Transverse colon (tissue), 3 donors: ENCODE measurements around the gene SUSD3.

Source experiments
- POLR2A ChIP-seq: fragments of 450-650 bp; IDR thresholded peaks from one replicate; pipeline ENCODE4 v1.6.1; 2016; ENCODE audit warnings: antibody characterized with exemption, mild to moderate bottlenecking, moderate library complexity
- TF ChIP-seq, protein P1 (sequence below), 5 experiments: fragments of 200-600 bp in 3 of 5; fragments of 450-650 bp in 2 of 5; sonication (generic) in 3 of 5; IDR thresholded peaks; 1 replicate in 2 of 5; 2 replicates in 3 of 5; pipeline ENCODE4 v1.5.1; 2016 to 2017; ENCODE audit warnings: antibody characterized with exemption in 5 of 5, inconsistent platforms in 3 of 5, mild to moderate bottlenecking in 2 of 5, moderate library complexity in 1 of 5

DNA sequence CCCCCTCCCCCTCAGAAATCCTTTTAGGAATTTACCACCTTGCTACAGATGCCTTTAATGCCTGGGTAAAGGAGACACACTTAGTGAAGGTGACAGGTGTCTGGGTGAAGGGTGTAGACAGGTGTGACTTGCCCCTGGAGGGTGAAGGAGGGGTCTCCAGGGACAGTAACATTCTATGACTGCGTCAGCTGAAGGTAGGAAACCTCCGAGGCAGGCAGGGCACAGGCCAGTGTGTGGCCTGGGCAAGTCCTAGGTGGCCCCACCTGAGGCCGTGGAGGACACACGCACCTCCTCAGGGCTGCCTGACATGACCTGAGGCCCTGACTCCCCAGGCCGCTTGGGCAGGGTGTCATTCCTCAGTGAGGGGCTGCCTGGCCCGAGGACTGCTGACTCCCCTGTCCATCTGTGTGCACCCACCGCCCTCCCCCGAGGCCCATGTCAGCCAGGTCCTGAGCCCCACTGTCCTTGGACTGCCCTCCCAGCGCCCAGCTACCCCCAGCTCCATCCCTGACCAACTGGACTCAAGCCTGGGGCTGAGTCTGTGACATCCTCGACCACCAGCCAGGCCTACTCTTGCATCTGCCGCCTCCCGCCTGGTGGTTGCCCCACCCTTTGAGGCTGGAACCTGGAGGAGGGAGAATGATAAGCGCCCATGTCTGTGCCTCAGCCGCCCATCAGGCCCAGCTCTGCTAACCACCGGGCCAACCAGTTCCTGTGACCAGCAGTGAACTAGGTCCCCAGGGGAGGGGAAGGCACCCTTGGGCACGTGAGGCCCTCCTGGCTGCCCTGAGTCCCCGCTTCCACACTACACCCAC lies 55.9 kb downstream of the SUSD3 start:
- TF ChIP-seq, protein P1, sequence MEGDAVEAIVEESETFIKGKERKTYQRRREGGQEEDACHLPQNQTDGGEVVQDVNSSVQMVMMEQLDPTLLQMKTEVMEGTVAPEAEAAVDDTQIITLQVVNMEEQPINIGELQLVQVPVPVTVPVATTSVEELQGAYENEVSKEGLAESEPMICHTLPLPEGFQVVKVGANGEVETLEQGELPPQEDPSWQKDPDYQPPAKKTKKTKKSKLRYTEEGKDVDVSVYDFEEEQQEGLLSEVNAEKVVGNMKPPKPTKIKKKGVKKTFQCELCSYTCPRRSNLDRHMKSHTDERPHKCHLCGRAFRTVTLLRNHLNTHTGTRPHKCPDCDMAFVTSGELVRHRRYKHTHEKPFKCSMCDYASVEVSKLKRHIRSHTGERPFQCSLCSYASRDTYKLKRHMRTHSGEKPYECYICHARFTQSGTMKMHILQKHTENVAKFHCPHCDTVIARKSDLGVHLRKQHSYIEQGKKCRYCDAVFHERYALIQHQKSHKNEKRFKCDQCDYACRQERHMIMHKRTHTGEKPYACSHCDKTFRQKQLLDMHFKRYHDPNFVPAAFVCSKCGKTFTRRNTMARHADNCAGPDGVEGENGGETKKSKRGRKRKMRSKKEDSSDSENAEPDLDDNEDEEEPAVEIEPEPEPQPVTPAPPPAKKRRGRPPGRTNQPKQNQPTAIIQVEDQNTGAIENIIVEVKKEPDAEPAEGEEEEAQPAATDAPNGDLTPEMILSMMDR (IDR thresholded peaks at IDR 0.05), result no peak
- no peak for TF ChIP-seq POLR2A
